ENCODE results near the gene LDHB. TPM values are rescaled to one million over a fixed set of nuclear protein-coding genes. Genes with fewer than 3 reads are reported as not detected.

The LDHB gene
- polyA plus RNA-seq, 2 of the 4 experiments (the other 2 are of a cell fraction): 1,852 to 2,260 TPM

DNA sequence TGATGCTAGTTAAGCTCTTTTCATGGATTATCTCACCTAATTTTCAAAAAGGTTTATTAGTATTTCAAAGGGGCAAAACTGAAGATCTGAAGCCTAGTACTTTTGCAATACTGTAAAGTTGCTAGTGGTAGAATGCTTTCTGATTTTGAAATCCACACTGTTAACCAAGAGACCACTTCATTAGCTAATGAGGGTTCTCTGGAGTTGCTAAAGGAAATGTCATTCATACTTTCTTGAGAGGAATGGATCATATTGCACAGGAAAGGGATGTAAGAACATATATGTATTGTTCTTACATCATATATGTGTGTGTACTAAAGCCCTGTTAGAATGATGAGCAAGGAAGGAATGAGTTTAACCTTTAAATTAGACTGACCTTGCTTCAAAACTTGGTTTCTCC lies 39.0 kb upstream of the LDHB start:
- DNase-seq (ENCODE audit: low read depth in 1 of 2, low spot score in 1 of 2) (no peak), ATAC-seq (no peak), FAIRE-seq (no peak)
- H3K4me2 ChIP-seq: no peak overlapping the region
- no peak overlapping the region for H3K27ac ChIP-seq
- POLR2A ChIA-PET: no interaction called here
- no peaks in the 10 kb centered on the region for H3K9me3 ChIP-seq
- CTCF ChIA-PET: interaction anchor here (1.1 to 6.5 kb wide), 14 partner anchors 10 to 750 kb away, joined by 3 to 76 read pairs (median 5); partner anchors contain the start of gene CMAS
- H3K4me1 ChIP-seq: no peaks in the 10 kb centered on the region
- TF ChIP-seq NPAS2 (CRISPR knock-in tag; IDR thresholded peaks at IDR 0.05; ENCODE audit: borderline replicate concordance): no peak
- no peak for TF ChIP-seq RARB (CRISPR knock-in tag; IDR thresholded peaks at IDR 0.05)
- TF ChIP-seq FOSL2 (IDR thresholded peaks at IDR 0.05): no peak
- TF ChIP-seq FOSL2 (CRISPR knock-in tag; IDR thresholded peaks at IDR 0.05): no peak
- no peak for TF ChIP-seq CBX8 (IDR thresholded peaks at IDR 0.05)
- no peak for TF ChIP-seq HOXA7 (CRISPR knock-in tag; IDR thresholded peaks at IDR 0.05)
- TF ChIP-seq CEBPB (IDR thresholded peaks at IDR 0.05): no peak
- TF ChIP-seq, protein P1, sequence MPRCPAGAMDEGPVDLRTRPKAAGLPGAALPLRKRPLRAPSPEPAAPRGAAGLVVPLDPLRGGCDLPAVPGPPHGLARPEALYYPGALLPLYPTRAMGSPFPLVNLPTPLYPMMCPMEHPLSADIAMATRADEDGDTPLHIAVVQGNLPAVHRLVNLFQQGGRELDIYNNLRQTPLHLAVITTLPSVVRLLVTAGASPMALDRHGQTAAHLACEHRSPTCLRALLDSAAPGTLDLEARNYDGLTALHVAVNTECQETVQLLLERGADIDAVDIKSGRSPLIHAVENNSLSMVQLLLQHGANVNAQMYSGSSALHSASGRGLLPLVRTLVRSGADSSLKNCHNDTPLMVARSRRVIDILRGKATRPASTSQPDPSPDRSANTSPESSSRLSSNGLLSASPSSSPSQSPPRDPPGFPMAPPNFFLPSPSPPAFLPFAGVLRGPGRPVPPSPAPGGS (IDR thresholded peaks at IDR 0.05): no peak
- TF ChIP-seq, protein P2, sequence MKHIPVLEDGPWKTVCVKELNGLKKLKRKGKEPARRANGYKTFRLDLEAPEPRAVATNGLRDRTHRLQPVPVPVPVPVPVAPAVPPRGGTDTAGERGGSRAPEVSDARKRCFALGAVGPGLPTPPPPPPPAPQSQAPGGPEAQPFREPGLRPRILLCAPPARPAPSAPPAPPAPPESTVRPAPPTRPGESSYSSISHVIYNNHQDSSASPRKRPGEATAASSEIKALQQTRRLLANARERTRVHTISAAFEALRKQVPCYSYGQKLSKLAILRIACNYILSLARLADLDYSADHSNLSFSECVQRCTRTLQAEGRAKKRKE (CRISPR knock-in tag; IDR thresholded peaks at IDR 0.05; ENCODE audit: low read depth): no peak
- no peak for TF ChIP-seq RNF2 (IDR thresholded peaks at IDR 0.05; ENCODE audit: borderline replicate concordance, low read depth)
- no peak for TF ChIP-seq KDM1A (IDR thresholded peaks at IDR 0.05; ENCODE audit: low read depth)
- TF ChIP-seq RAD21 (conservative IDR thresholded peaks at IDR 0.05 in 1 of 2, IDR thresholded peaks at IDR 0.05 in 1 of 2): no peak
- TF ChIP-seq FOXS1 (CRISPR knock-in tag; IDR thresholded peaks at IDR 0.05): no peak
- TF ChIP-seq CHD2 (IDR thresholded peaks at IDR 0.05; ENCODE audit: low read length, partially characterized antibody): no peak
- no peak for TF ChIP-seq TP53 (CRISPR knock-in tag; IDR thresholded peaks at IDR 0.05)
- TF ChIP-seq, protein P3, sequence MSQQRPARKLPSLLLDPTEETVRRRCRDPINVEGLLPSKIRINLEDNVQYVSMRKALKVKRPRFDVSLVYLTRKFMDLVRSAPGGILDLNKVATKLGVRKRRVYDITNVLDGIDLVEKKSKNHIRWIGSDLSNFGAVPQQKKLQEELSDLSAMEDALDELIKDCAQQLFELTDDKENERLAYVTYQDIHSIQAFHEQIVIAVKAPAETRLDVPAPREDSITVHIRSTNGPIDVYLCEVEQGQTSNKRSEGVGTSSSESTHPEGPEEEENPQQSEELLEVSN (IDR thresholded peaks at IDR 0.05; ENCODE audit: borderline replicate concordance, low read depth): no peak
- no peak overlapping the region for H3K4me3 ChIP-seq

DNA sequence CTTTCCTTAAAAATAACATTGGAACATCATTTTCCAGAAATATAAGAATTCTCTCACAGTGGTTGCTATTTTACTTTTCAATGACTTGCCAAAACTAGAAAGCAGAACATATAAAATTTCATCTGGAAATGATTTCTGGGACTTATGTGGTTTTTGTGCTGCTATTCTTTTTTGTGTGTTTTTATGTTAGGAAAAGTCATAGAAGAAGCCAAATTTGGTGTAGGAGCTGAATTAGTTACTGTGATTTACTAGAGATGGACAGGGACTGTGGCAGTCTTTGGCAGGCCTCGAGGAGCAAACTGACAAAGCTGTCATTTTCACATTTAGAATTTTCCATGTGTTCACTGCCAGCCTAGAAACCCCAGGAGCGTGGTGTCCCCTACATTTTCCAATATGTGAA lies 38.3 kb upstream of the LDHB start:
- 33% methylated on average over 2 of the region's 2 CpGs for WGBS (ENCODE audit: missing lambda C conversion rate)
- ChIA-PET POLR2A (no interaction called here), CTCF (interaction anchor here (1.2 to 6.5 kb wide), 5 partner anchors 14 to 640 kb away, joined by 3 to 76 read pairs (median 5); no protein-coding TSS in a partner anchor)
- FAIRE-seq: no peak
- H3K27ac ChIP-seq: no peak overlapping the region
- H3K9me3 ChIP-seq: no peaks in the 10 kb centered on the region
- no peak overlapping the region for H3K4me3 ChIP-seq
- no peak for ATAC-seq
- H3K4me2 ChIP-seq: no peak overlapping the region
- no peaks in the 10 kb centered on the region for H3K4me1 ChIP-seq
- DNase-seq (ENCODE audit: low read depth in 1 of 2, low spot score in 1 of 2): no peak
- TF ChIP-seq ZFP36 (IDR thresholded peaks at IDR 0.05; ENCODE audit: borderline replicate concordance, partially characterized antibody): no peak
- TF ChIP-seq, protein P4, sequence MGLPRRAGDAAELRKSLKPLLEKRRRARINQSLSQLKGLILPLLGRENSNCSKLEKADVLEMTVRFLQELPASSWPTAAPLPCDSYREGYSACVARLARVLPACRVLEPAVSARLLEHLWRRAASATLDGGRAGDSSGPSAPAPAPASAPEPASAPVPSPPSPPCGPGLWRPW (IDR thresholded peaks at IDR 0.05): no peak
- TF ChIP-seq, protein P5, sequence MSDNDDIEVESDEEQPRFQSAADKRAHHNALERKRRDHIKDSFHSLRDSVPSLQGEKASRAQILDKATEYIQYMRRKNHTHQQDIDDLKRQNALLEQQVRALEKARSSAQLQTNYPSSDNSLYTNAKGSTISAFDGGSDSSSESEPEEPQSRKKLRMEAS (IDR thresholded peaks at IDR 0.05): no peak

DNA sequence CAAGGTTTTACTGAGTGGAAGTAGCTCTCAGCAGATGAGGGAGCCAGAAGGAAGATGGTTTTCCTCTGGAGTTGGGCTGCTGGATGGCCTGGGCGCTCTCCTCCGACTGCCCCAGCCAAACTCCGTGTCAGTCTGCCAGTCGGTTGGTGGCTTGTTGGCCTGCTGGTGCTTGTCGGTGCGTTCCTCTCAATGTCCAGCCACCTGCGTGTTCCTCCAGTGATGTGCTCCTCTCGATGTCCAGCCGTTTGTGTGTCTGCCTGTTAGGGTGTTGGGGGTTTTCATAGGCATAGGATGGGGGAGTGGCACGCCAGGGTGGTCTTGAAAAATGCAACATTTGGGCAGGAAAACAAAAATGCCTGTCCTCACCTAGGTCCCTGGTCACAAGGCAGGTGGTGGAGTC lies 37.0 kb upstream of the LDHB start:
- 80% methylated on average over 10 of the region's 10 CpGs for WGBS (ENCODE audit: missing lambda C conversion rate)
- ATAC-seq (no peak), DNase-seq (ENCODE audit: low read depth in 1 of 2, low spot score in 1 of 2) (no peak), FAIRE-seq (no peak)
- ChIA-PET POLR2A (no interaction called here), CTCF (interaction anchor here (0.6 to 6.5 kb wide), 4 partner anchors 295 to 936 kb away, joined by 3 to 76 read pairs (median 4); no protein-coding TSS in a partner anchor)
- Histone ChIP-seq H3K27ac (no peak overlapping the region), H3K9me3 (no peaks in the 10 kb centered on the region), H3K4me2 (no peak overlapping the region), H3K4me1 (no peaks in the 10 kb centered on the region), H3K4me3 (no peak overlapping the region)
- TF ChIP-seq TFCP2L1 (CRISPR knock-in tag; IDR thresholded peaks at IDR 0.05): no peak

Data from A549 (cell line).